Right lobe of liver (tissue), 6 donors: Measurements from ENCODE around the gene HSCB. TPM values are rescaled to one million over a fixed set of nuclear protein-coding genes. Genes with fewer than 3 reads are reported as not detected.
"Not testable (repeated sequence)": the region's sequence is repeated elsewhere in the genome, so short reads cannot be mapped to it uniquely, and the experiment has no call there.

Experiments used
- ATAC-seq, 4 donors: fragments of 200-7000 bp; cut with Tn5 transposase; one replicate each; pipeline ENCODE4 v1.9.1; 2020; ENCODE audit warnings: mild to moderate bottlenecking in 4 of 4, moderate library complexity in 4 of 4
- DNase-seq, 3 donors: peaks; one replicate each; pipeline ENCODE4 v3.0.0-alpha.2; 2020
- H3K27ac ChIP-seq, 3 donors: fragments of 200-600 bp; one replicate each; pipeline ENCODE4 v1.8.0; 2022
- H3K27me3 ChIP-seq, 2 donors: fragments of 200-600 bp; one replicate each; pipeline ENCODE4 v1.8.0; 2022
- H3K36me3 ChIP-seq, 4 donors: fragments of 200-600 bp; sonication (generic) in 1 of 4; one replicate each; pipeline versions ENCODE4 v1.5.1 to v1.8.0; 2017 to 2022; ENCODE audit warnings: control low read depth in 1 of 4
- H3K4me1 ChIP-seq, 4 donors: fragments of 200-600 bp; sonication (generic) in 1 of 4; one replicate each; pipeline versions ENCODE4 v1.5.1 to v1.8.0; 2017 to 2022; ENCODE audit warnings: control low read depth in 1 of 4
- H3K4me3 ChIP-seq, 3 donors: fragments of 200-600 bp; one replicate each; pipeline ENCODE4 v1.8.0; 2022
- H3K9me3 ChIP-seq, 4 donors: fragments of 200-600 bp; sonication (generic) in 1 of 4; one replicate each; pipeline versions ENCODE4 v1.5.1 to v1.8.0; 2017 to 2022; ENCODE audit warnings: control low read depth in 1 of 4
- POLR2A ChIP-seq: fragments of 450-650 bp; IDR thresholded peaks from one replicate; pipeline ENCODE4 v1.6.1; 2017; ENCODE audit warnings: antibody characterized with exemption, mild to moderate bottlenecking
- WGBS: methylation state at CpG from one replicate; pipeline ENCODE4 v1.1.6; 2018; ENCODE audit warnings: low coverage, low lambda C conversion rate; ENCODE audit not compliant: insufficient coverage; ENCODE audit errors: missing lambda C conversion rate; 5-methylcytosine and 5-hydroxymethylcytosine counted together
- intact Hi-C, 2 donors: fragments of 100-400 bp; cut with DNase I; formaldehyde crosslinking; loops; one replicate each; pipeline versions ENCODE4 v1.11.2 to v1.14.1; 2022
- long read RNA-seq: library from polyadenylated mRNA; unstranded; transcript quantifications from one replicate; pipeline ENCODE4 v2.0.0, GENCODE V29; 2019
- total RNA-seq, 6 experiments: library from RNA; depleted of rRNA in 2 of 6; stranded (reverse); fragments of >200 nt in 2 of 6; fragmentation: NEBNext Ultra II Directional in 3 of 6; extraction: Animal tissue kit (Norgen Biotek cat#: 25700) in 3 of 6; gene quantifications; one replicate each; pipeline versions ENCODE4 v1.1.0 to v1.2.4, GENCODE V29; 2016 to 2023
- TF ChIP-seq, protein P1 (sequence below), 4 donors: fragments of 200-600 bp in 3 of 4; fragments of 450-650 bp in 1 of 4; IDR thresholded peaks; one replicate each; pipeline versions ENCODE4 v1.5.1 to v1.8.0; 2016 to 2022; ENCODE audit warnings: antibody characterized with exemption in 4 of 4, mild to moderate bottlenecking in 2 of 4
- donor health status: DM: no; HTN: yes; CAD: no.
- donor health status: DM: no; HTN: no; CAD: no.
- donor health status: DM: no; HTN: no; CAD: no.
- donor health status: DM: no; HTN: yes; CAD: no.
- donor health status: DM: no; HTN: yes; CAD: no.

Gene HSCB, protein sequence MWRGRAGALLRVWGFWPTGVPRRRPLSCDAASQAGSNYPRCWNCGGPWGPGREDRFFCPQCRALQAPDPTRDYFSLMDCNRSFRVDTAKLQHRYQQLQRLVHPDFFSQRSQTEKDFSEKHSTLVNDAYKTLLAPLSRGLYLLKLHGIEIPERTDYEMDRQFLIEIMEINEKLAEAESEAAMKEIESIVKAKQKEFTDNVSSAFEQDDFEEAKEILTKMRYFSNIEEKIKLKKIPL
- total RNA-seq = 10 to 100 TPM; 11.6 to 29.0 (median 13.4) TPM
- long read RNA-seq, partial matches to known transcripts = 4 of 8 reads
- long read RNA-seq, other reads (novel, unspliced or antisense) = 0 of 8 reads

DNA sequence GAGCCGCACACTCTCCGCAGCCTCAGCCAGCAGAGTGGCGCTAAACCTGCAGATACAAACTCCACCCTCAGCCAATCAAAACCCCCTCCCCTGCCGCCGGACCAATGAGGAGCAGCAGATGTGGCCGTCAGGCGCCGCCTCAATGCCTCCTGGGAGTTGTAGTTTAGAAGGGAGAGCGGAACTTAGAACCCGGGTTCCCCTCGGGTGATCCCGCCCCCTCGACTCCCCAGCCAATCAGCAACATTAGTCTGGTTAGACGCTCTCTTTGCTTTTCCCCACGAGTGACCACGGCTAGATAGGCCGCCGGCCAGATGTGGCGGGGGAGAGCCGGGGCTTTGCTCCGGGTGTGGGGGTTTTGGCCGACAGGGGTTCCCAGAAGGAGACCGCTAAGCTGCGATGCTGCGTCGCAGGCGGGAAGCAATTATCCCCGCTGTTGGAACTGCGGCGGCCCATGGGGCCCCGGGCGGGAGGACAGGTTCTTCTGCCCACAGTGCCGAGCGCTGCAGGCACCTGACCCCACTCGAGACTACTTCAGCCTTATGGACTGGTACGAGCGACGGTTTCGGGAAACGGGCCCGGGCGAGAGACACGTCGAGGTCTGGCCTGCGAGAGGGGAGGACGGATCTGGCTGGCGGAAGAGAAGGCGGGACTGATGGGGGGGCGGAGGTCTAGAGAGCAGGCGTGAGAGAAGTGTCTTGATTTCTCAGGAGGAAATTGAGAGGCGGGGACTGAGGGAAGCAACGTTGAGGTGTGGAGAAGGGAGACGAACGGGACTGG lies at the start of gene HSCB, which contains the start of gene CHEK2:
Gene HSCB (plus strand): TSS at position 255 of the 777 bp plus-strand sequence. CDS start 57 bp downstream, at position 312.
Gene CHEK2 (minus strand): TSS at position 36 of the 777 bp plus-strand sequence. CDS start 7,099 bp downstream, outside the sequence.
- DNase-seq (peak; percentile 97 to 99 (median 99)), ATAC-seq (peak; percentile 96 to 99 (median 98))
- peak within 1 kb of the TSS; percentile 63 to 100 (median 99) for H3K4me3 ChIP-seq
- H3K4me1 ChIP-seq = peaks cover 0 to 21% (median 5%) of the 10 kb centered on the region in 4 donors
- intact Hi-C loops = no loop called here
- peak within 1 kb of the TSS; percentile 95 to 97 (median 97) for H3K27ac ChIP-seq
- 0% methylated on average over 40 of the region's 54 CpGs for WGBS
- H3K9me3 ChIP-seq = no peaks in the 10 kb centered on the region
- H3K36me3 ChIP-seq = peaks cover 0 to 27% (median 2%) of the 10 kb centered on the region in 4 donors
- no peaks in the 10 kb centered on the region for H3K27me3 ChIP-seq
- TF ChIP-seq POLR2A = peak; percentile 73
- TF ChIP-seq, protein P1, sequence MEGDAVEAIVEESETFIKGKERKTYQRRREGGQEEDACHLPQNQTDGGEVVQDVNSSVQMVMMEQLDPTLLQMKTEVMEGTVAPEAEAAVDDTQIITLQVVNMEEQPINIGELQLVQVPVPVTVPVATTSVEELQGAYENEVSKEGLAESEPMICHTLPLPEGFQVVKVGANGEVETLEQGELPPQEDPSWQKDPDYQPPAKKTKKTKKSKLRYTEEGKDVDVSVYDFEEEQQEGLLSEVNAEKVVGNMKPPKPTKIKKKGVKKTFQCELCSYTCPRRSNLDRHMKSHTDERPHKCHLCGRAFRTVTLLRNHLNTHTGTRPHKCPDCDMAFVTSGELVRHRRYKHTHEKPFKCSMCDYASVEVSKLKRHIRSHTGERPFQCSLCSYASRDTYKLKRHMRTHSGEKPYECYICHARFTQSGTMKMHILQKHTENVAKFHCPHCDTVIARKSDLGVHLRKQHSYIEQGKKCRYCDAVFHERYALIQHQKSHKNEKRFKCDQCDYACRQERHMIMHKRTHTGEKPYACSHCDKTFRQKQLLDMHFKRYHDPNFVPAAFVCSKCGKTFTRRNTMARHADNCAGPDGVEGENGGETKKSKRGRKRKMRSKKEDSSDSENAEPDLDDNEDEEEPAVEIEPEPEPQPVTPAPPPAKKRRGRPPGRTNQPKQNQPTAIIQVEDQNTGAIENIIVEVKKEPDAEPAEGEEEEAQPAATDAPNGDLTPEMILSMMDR (IDR thresholded peaks at IDR 0.05) = peak in 1 of 4 donors; percentile 16

DNA sequence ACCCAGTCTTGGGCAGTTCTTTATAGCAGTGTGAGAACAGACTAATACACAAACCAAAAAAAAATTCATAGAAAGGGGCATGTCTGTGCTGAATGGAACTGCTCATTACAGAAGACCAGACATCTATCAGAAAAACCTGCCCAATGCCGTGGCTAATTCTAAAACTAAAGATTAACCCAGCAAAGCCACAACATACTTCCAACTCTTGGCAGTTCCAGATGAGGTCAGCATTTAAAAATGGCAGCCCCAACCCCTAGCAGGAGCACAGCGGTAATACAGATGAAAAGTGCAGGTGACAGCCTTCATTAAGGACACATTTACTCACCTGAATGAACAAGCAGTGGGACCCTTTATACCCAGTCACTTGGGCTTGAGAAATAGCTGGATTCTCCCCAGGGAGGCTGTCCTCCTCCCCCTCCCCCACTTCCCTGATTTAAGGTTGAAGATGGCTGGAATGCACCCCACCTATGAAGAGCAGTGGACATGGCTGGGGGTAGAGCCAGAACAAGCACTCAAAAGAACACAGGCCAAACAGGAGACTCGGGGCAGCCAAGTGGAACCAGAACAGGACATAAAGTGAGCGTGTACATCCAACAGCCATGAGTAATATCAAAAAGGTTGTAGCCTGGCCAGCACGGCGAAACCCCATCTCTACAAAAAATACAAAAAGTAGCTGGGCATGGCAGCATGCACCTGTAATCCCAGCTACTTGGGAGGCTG lies 48.6 kb upstream of the HSCB start:
- ATAC-seq, H3K27me3 ChIP-seq, H3K4me1 ChIP-seq, H3K9me3 ChIP-seq, H3K27ac ChIP-seq, H3K36me3 ChIP-seq, H3K4me3 ChIP-seq, intact Hi-C loops, DNase-seq: not testable (repeated sequence)
- WGBS = 98% methylated on average over 5 of the region's 6 CpGs

DNA sequence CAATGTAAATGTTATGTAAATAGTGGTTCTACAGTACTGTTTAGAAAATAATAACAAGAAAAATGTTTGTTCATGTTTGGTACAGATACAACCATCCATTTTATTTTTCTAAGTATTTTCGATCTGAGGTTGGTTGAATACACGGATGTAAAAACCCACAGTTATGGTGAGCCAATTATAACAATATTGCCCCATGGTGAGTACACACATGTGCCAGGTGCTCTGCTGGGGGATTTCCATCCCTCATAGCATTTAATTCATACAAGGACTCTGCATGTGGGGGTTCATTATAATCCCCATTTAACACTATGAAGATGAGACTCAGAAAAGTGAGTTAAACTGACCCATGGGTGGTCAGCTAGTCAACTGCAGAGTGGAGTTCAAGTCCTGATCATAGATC lies 38.9 kb upstream of the HSCB start:
- DNase-seq (no peak), ATAC-seq (no peak)
- Histone ChIP-seq H3K4me1 (no peaks in the 10 kb centered on the region), H3K9me3 (no peaks in the 10 kb centered on the region), H3K4me3 (no peak overlapping the region), H3K36me3 (no peaks in the 10 kb centered on the region), H3K27me3 (no peaks in the 10 kb centered on the region), H3K27ac (no peak overlapping the region)
- intact Hi-C loops = no loop called here
- TF ChIP-seq, protein P1 (IDR thresholded peaks at IDR 0.05) = no peak
- TF ChIP-seq POLR2A = no peak
- 95% methylated on average over 2 of the region's 2 CpGs for WGBS

DNA sequence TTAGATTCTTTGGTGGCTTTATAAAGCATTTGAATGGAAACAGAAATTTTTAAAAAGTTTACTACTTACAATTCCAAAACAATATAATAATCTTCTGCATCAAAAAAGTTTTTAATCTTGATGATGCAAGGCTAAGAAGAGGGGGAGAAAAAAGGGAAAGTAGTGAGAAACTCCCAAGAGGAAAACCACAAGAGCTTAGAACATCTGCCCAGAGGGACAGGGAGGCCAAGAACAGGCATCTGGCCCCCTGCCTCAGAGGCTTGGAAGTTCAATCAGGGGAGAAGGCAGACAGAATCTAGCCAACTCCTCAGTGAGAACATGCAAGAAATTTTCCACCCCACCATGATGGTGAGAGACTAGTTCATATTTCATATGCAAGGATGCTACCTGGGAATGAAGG lies 38.4 kb upstream of the HSCB start:
- no peak for DNase-seq
- intact Hi-C loops = no loop called here
- Histone ChIP-seq H3K27ac (no peak overlapping the region), H3K27me3 (no peaks in the 10 kb centered on the region), H3K4me1 (no peaks in the 10 kb centered on the region), H3K36me3 (no peaks in the 10 kb centered on the region), H3K9me3 (no peaks in the 10 kb centered on the region), H3K4me3 (no peak overlapping the region)
- no peak for ATAC-seq
- no peak for TF ChIP-seq POLR2A
- TF ChIP-seq, protein P1 (IDR thresholded peaks at IDR 0.05) = no peak
